Adrenal gland (tissue), 5 donors: ENCODE data around the gene BRK1.

Experiments used
- CTCF ChIP-seq, 6 experiments: fragments of 450-650 bp in 4 of 6; fragments of 200-600 bp in 2 of 6; sonication (generic) in 1 of 6; IDR thresholded peaks; 1 replicate in 5 of 6; 2 replicates in 1 of 6; pipeline versions ENCODE4 v1.5.1 to v1.8.0; 2016 to 2021; ENCODE audit warnings: antibody characterized with exemption in 6 of 6, mild to moderate bottlenecking in 2 of 6, moderate library complexity in 1 of 6
- POLR2A ChIP-seq, 2 donors: fragments of 450-650 bp; IDR thresholded peaks; one replicate each; pipeline ENCODE4 v1.6.1; 2017; ENCODE audit warnings: antibody characterized with exemption in 2 of 2, mild to moderate bottlenecking in 2 of 2, moderate library complexity in 1 of 2
- donor health status: DM: no; HTN: no; CAD: no.

GRCh38 chr3:10173926-10174435 lies 58.5 kb downstream of the BRK1 start:
- TF ChIP-seq CTCF (IDR thresholded peaks at IDR 0.05) (no peak), POLR2A (IDR thresholded peaks at IDR 0.05) (no peak)
